Measurements from ENCODE around the gene CCDC61. TPM values are rescaled to one million over a fixed set of nuclear protein-coding genes. Genes with fewer than 3 reads are reported as not detected.

The CCDC61 gene
- total and polyA plus RNA-seq, 2 of the 8 experiments (the other 6 are each of a cell fraction or from before 2014, with no cell fraction given): 7.8 to 17.4 TPM

- Histone ChIP-seq H3K36me3 (ENCODE audit: control insufficient read depth in 2 of 4, insufficient read depth in 4 of 4, low read length in 3 of 4) (no peaks in the 10 kb centered on the region), H3K27me3 (replicated peaks in 1 of 4; ENCODE audit: control insufficient read depth in 3 of 4, extremely low read depth in 1 of 4, insufficient read depth in 3 of 4, low read length in 3 of 4) (no peaks in the 10 kb centered on the region; a peak in 1 of 7 replicates), H2AK5ac (ENCODE audit: low read depth, low read length) (no peak overlapping the region), H3K4me1 (replicated peaks in 1 of 4; ENCODE audit: control insufficient read depth in 3 of 4, insufficient read depth in 4 of 4, low read length in 3 of 4) (no peaks in the 10 kb centered on the region), H2BK12ac (ENCODE audit: low read depth, low read length) (no peak overlapping the region), H3K56ac (replicated peaks; ENCODE audit: insufficient read length, low read depth, low read length) (no peak overlapping the region), H3K79me1 (ENCODE audit: low read depth, low read length) (no peaks in the 10 kb centered on the region), H3K4ac (replicated peaks; ENCODE audit: insufficient read length, low read depth, low read length) (no peak overlapping the region), H2BK5ac (ENCODE audit: low read depth, low read length) (no peak overlapping the region), H3K27ac (ENCODE audit: low read depth, low read length) (no peak overlapping the region), H4K8ac (ENCODE audit: extremely low read depth, insufficient read depth, low read length) (no peak overlapping the region), H3K18ac (ENCODE audit: extremely low read depth, low read length) (no peak overlapping the region), H3K4me2 (ENCODE audit: insufficient read depth in 1 of 2, low read depth in 2 of 2, low read length in 2 of 2) (no peak overlapping the region), H4K5ac (ENCODE audit: insufficient read length, low read depth, low read length) (no peak overlapping the region), H3K23me2 (ENCODE audit: low read depth, low read length) (peaks cover 1% of the 10 kb centered on the region; the same call in 1 of the 2 replicates), H3K79me2 (ENCODE audit: control insufficient read depth in 1 of 2, insufficient read depth in 2 of 2, low read length in 2 of 2) (no peaks in the 10 kb centered on the region), H2AFZ (ENCODE audit: low read length) (no peak overlapping the region), H4K91ac (replicated peaks; ENCODE audit: insufficient read length, low read length) (no peak overlapping the region), H3K23ac (ENCODE audit: insufficient read length) (no peak overlapping the region), H3K9ac (replicated peaks in 1 of 4; ENCODE audit: extremely low read depth in 1 of 4, low read depth in 3 of 4, low read length in 3 of 4) (no peak overlapping the region), H4K20me1 (replicated peaks in 1 of 2; ENCODE audit: control insufficient read depth in 1 of 2, insufficient read depth in 2 of 2, low read length in 2 of 2) (no peaks in the 10 kb centered on the region), H3K14ac (ENCODE audit: insufficient read length) (no peak overlapping the region), H3K9me3 (ENCODE audit: insufficient read depth in 2 of 2, low read depth in 1 of 2, low read length in 1 of 2) (peaks cover 16 to 22% of the 10 kb centered on the region in 2 experiments; a peak in 3 of 4 replicates), H3K4me3 (ENCODE audit: extremely low read depth in 1 of 4, insufficient read depth in 2 of 4, low read depth in 3 of 4, low read length in 4 of 4) (no peak overlapping the region), H2BK120ac (replicated peaks; ENCODE audit: low read depth, low read length) (no peak overlapping the region), H2BK20ac (ENCODE audit: low read length) (no peak overlapping the region), H2BK15ac (ENCODE audit: low read length) (no peak overlapping the region)
- no peak for TF ChIP-seq POLR2AphosphoS5 (IDR thresholded peaks at IDR 0.05; ENCODE audit: low read depth, low read length)
- TF ChIP-seq TAF7 (optimal IDR thresholded peaks at IDR 0.05; ENCODE audit: borderline replicate concordance, low read depth, low read length): no peak
- no peak for TF ChIP-seq CEBPB (IDR thresholded peaks at IDR 0.05; ENCODE audit: low read depth, low read length)
- TF ChIP-seq FOSL1 (IDR thresholded peaks at IDR 0.05; ENCODE audit: insufficient read depth, low read depth, low read length): no peak
- TF ChIP-seq EGR1 (IDR thresholded peaks at IDR 0.05; ENCODE audit: borderline replicate concordance, low read depth, low read length): no peak
- TF ChIP-seq ZNF274 (IDR thresholded peaks at IDR 0.05; ENCODE audit: borderline replicate concordance, extremely low read depth, low read length): no peak
- no peak for TF ChIP-seq ATF3 (IDR thresholded peaks at IDR 0.05; ENCODE audit: insufficient read depth, low read depth, low read length)
- TF ChIP-seq CHD1 (IDR thresholded peaks at IDR 0.05; ENCODE audit: low read depth, low read length): no peak
- no peak for TF ChIP-seq RXRA (IDR thresholded peaks at IDR 0.05; ENCODE audit: insufficient read depth, low read depth, low read length)
- TF ChIP-seq NRF1 (IDR thresholded peaks at IDR 0.05; ENCODE audit: low read depth, low read length): no peak
- TF ChIP-seq BRCA1 (IDR thresholded peaks at IDR 0.05; ENCODE audit: low read depth, low read length): no peak
- TF ChIP-seq SP2 (IDR thresholded peaks at IDR 0.05; ENCODE audit: low read length): no peak
- no peak for TF ChIP-seq RFX5 (IDR thresholded peaks at IDR 0.05; ENCODE audit: borderline replicate concordance, low read depth, low read length)
- no peak for TF ChIP-seq CBX8 (IDR thresholded peaks at IDR 0.05; ENCODE audit: borderline replicate concordance, low read depth, low read length)
- FAIRE-seq: no peak
- CTCF ChIA-PET (ENCODE audit: partially characterized antibody): interaction anchor here (0.8 to 3.0 kb wide), 4 partner anchors 10 to 18 kb away, joined by 4 to 11 read pairs (median 4); no protein-coding TSS in a partner anchor
- 88% methylated on average over 2 of the region's 2 CpGs; no CpG with 5 or more reads in 1 of the 2 experiments for WGBS, 2 experiments (ENCODE audit: extremely low coverage in 1 of 2, insufficient coverage in 1 of 2, insufficient read length in 1 of 2, insufficient replicate concordance in 2 of 2, low coverage in 1 of 2, low lambda C conversion rate in 2 of 2, missing lambda C conversion rate in 1 of 2)
- POLR2A ChIA-PET (ENCODE audit: partially characterized antibody): interaction anchor here (1.0 kb wide), 1 partner anchor 10 kb away, joined by 4 read pairs; no protein-coding TSS in a partner anchor
- DNase-seq (ENCODE audit: low read depth in 1 of 2, low spot score in 2 of 2): no peak
These were observed 64.7 kb downstream of the CCDC61 start for GRCh38 chr19:46060012-46060411.

Data from H1 (cell line).